HG02973 (cell line): ENCODE results near the gene EFCC1.
"Not testable (repeated sequence)": the region's sequence is repeated elsewhere in the genome, so short reads cannot be mapped to it uniquely, and the experiment has no call there.

ENCODE experiments used
- ATAC-seq: cut with Tn5 transposase; IDR thresholded peaks from one replicate; pipeline ENCODE4 v1.9.1; 2021; ENCODE audit warnings: moderate library complexity; ENCODE audit not compliant: unreplicated experiment

Gene EFCC1

DNA sequence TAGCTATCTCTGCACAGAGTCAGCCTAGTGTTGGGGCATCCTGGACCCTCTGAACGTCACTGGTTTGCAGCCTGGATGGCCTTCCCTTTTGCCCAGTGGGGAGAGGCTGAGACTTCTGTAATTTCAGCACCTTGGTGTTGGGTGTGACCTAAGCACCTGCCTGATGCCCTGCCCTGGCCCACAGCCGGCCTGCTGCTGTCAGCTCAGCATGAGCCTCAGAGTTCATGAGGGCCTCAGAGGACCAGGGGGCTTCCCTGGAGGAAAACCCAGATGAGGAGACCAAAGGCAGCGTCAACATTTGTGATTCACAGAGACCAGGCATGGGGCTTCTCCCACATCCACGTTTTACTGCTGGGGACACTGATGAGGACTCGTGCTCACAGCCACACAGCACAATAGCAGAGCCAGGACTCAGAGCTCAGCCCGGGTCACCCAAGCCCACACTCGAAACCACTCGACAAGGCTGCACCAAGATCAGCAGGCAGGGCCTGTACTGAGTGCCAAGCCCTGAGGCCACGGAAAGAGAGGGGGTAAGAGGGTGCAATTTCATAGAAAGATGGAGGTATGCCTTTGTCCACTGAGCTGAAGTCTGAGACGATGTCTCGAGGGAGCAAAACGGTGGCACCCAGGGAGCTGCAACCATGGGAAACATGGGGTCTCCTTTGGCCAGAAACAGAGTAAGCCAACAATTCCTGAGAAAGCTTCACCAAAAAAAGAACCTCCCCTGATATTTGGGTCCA, 49.6 kb downstream of the EFCC1 start:
- no peak for ATAC-seq

DNA sequence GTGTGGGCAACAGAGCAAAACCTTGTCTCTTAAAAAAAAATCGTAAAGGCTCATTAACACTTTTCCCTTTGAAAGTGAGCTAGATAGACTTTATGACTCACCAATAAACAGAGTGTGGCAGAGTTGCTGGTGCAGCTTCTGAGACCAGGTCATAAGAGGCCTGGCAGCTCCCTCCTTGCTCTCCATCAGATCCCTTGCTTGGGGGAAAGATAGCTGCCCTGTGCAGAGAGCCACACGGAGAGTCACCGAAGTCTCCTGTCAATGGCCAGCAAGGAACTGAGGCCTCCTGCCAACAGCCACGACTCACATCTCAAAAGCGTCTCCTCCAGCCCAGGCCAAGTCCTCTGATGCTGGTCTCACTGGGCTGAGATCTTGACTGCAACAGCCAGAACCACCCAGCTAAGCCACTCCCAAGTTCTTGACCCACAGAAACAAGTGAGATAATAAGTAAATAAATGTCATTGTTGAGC, 50.8 kb downstream of the EFCC1 start:
- no peak for ATAC-seq

DNA sequence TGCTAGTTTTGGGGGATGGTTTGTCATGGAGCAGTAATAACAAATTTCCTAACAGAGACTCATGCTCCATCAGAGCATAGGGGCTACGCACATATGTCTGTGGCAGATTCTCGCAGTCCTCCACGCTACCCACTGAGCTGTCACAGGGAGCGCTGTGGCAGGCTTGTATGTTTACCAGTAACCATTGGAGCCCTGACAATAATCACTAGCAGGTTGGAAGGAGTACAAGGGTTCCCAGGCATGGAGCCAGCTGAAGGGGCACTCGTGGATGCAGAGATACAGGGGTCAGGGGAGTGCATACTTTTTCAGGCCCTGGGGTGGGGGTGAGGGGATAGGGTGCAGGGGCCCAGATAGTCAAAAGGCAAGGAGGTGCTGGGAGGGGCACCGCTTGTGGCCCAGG, 51.6 kb downstream of the EFCC1 start:
- ATAC-seq, result no peak

DNA sequence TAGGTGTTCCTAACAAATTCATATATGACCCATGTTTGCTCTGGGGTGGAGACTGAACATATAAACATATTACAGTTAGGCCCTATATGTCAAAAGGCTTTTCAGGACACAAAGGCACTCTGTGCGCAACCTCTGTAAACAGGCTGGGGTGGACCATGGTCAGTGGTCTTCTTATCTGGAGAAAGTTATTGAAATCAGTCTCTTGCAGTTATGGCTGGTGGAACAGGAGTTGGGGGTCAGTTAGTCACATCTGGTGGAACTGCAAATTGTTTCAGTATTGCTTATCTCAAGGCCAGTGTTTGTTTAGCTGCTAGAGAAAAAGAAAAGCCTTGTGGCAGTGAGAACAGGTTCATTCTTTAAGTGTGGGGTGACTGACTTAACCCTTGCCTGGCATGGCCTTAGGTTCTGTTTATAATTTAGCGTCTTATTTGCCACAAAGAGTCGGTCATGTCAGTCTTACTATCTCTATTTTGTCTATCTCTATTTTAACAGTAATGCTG, 53.6 kb downstream of the EFCC1 start:
- ATAC-seq, result no peak

DNA sequence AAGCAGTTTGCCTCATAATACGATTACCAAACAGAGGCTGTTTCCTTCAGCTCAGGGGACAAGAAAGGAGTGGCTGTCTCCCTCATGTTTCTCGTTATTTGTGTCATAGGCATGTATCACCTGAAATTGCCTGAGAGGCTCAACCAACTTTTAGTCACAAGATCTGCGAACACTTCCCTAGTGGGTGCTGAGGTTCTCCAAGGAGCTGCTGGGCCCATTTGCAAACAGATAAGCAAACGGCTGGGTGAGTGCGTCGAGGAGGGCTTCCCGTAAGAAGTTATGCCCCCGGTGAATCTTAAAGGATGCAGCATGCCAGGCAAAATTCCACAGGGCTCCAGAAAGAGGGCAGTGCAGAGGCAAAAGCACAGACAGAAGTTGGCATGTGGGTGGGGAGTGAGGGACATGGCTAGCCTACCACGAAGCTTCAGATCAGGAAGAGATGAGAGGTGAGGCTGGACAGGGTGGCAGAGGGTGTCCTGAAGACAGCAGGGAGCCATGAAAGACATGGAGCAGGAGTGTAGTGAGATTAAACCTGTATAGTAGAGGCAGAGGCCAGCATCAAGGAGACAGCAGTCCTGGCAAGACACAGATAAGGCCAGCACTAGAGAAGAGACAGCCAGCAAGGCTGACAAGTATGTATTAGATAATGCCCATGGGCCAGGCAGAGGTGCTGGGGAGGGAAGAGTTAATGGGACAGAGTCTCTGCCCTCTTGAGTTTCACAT, 55.5 kb downstream of the EFCC1 start:
- no peak for ATAC-seq

DNA sequence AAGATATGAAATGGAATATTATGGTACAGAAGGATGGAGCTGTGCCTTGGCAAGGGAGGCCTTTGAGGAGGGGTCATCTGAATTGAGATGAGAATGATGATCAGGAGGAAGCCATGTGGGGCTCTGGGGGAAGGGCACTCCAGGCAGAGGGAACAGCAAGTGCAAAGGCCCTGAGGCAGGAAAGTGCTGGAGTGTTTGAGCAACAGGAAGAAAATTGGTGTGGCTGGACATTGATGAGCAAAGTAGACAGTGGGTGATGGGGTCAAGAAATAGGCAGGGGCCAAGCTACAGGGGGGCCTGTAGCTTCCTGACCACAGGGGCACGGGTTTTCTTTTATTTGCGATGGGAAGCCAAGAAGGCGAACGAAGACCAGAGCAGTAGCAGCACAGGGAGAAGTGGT, 56.1 kb downstream of the EFCC1 start:
- ATAC-seq, result no peak

DNA sequence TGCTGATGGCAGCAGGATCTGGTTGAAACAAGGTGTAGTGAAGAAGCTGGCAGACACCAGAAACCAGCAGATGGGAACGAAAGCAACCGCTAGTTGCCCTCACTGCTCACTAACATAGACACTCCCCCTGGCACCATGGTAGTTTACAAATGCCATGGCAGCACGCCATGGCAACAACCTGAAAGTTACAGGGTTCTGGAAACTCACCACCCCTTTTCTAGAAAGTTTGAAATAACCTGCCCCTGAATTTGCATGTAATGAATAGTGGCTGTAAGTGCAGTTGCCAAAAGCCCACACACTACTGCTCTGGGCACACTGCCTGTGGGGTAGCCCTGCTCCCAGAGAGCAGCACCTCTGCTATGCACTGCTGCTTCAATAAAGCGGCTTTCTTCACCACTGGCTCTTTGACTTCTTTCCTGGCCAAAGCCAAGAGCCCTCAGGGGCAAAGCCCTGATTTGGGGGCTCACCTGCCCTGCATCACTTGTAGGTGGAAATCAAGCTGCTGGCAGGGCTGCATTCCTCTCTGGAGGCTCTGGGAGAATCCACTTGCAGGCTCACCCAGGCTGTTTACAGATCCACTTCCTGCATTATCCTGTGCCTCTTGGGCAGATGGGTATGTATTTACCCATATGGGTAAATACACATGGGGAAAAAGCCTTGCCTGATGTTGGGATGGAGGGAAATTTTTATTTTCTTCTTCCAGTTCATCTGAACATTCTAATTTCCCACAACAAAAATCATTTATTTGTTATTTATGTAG, 57.5 kb downstream of the EFCC1 start:
- ATAC-seq, result no peak

DNA sequence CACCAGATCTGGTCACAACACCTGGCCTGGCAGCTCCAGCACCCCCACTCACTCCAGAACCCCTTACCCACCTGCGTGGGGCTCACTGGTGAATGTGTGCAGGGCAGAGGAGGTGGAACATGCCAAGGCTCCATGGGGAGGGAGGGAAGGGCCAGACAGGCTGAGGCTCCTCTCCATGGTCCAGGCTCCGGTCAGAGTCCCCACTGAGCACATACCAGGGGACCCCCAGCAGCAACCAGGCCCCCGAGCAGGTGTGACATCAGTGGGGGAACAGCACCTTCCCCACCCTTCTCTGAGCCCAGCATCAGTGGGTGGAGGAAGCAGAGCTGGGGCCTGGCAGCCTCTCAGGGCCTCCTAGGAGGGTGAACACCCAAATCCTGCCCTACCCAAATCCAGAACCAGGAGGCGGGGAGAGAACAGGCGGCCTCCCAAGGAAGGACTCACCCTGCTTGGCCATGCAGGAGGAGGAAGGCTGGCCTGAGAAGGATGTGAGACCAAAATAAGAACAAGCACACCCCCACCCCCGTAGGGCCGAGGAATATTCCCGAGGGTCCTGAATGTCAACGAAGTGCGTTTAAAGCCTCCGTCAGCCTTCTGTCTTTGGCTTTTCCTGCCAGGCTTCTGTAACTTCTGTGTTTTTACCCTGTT, 58.3 kb downstream of the EFCC1 start:
- ATAC-seq, result no peak

DNA sequence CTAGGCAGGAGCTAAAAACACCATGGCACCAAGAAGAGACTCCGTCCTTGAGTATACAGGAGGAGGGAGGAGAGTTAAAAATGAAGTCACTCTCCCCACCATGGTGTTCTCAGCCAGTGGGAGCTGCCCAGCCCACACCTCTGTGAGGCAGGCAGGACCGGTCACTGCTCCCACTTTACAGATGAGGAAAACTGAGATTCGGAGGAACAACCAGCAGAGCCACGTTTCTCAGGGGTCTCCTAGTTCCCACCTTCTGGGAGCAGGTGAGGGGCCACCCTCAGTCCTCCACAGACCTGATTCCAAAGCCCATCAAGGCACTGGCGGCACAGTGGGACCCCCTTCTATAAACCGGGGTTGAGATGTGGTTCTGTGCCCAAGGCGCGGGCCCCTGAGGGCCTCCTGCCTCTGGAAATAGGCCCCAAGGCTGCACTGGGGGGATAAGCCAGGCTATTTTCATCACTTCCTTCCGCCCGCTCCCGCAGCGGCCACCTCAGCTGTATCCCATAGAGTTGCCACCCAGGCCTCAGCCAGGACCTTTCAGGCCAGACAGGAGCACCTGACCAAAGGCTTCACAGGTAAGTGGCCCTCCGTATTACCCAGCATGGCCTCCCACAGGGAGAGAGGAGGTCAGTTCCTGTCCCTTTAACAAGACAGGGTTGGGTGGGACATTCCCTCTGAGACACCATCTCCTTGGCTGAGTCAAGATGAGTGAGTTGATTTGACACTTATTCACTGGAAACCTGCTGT, 59.3 kb downstream of the EFCC1 start, which contains the start of gene GP9:
TSS of gene GP9 (plus strand) at position 504 of the 747 bp plus-strand sequence. CDS start 961 bp downstream, outside the sequence.
- no peak for ATAC-seq

DNA sequence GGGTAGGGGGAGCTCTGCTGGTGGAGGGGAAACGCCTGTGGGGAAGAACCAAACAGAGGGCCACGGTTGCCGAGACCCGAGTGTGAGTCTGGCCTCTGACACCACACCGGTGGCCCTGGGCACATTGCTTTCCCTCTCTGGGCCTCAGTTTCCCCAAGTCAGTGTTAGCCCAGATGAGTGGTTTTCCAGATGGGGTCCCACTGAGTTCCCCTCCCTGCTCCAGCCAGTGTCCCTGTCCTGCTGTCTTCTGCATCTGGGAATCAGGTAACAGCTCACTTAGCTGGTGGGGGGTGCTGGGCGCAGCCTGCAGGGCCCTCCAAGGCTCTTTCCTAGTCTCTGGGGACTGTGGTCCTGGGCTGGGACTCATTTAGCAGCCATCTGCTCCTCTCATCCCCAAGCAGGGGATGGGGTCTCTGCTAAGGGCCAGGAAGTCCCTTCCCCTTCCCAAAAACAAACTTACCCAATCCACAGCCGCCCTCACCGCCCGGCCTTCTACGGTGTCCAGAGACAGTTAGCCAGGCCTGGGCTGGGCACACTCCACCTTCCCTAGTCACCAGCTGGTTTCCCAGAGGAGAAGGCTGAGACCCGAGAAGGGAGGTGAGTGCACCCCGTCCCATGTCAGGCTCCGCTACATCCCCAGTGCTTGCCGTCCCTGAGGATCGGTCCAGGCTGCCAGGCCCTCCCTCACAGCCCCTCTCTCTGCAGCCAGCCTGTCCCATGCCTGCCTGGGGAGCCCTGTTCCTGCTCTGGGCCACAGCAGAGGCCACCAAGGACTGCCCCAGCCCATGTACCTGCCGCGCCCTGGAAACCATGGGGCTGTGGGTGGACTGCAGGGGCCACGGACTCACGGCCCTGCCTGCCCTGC, 60.2 kb downstream of the EFCC1 start:
- no peak for ATAC-seq

DNA sequence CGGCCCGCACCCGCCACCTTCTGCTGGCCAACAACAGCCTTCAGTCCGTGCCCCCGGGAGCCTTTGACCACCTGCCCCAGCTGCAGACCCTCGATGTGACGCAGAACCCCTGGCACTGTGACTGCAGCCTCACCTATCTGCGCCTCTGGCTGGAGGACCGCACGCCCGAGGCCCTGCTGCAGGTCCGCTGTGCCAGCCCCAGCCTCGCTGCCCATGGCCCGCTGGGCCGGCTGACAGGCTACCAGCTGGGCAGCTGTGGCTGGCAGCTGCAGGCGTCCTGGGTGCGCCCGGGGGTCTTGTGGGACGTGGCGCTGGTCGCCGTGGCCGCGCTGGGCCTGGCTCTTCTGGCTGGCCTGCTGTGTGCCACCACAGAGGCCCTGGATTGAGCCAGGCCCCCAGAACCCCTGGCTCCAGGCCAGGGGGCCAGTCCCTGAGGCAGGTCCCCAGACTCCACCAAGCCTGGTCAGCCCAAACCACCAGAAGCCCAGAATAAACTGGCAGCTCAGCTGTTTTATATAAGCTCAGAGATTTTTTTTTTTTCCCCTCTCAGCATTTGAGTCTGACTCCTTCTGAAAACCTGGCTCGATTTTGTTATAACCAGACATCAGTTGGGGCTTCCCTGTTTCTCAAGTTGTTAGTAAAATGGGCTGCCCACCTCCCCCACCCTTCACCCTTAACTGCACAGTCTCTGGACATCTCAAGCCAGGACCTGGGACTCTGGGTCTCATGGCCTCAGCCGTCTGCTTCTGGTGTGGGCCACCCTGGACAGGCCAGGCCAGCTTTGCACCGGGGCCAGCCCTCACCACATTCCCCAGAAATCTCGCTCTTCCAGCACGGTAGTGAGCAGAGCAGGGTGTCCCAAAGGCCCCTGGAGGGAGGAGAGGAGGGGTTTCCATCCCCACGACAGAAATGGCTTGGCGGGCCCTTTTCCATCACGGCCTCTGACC, 61.1 kb downstream of the EFCC1 start:
- no peak for ATAC-seq

DNA sequence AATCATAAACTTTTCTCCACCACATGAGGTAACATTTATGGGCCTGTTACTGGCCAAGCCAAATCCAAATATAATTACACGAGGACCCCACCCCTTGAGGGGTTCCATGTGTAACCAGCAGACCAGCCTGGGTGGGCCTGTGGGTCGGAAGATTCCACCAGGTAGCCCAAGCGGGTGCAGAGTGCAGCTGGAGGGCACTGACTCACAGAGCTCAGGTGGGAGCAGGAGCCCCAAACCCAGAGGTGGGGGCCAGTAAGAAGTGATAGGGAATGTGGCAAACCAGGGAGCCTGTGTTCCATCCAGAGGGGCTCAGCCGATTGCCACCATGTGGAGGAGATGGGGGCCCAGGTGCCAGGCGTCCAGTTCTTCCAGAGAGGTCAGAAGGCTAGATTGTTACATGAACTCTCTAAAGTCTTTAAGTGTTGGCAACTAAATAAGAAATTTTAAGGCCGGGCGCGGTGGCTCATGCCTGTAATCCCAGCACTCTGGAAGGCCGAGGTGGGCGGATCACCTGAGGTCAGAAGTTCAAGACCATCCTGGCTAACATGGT, 62.1 kb downstream of the EFCC1 start:
- no peak for ATAC-seq

DNA sequence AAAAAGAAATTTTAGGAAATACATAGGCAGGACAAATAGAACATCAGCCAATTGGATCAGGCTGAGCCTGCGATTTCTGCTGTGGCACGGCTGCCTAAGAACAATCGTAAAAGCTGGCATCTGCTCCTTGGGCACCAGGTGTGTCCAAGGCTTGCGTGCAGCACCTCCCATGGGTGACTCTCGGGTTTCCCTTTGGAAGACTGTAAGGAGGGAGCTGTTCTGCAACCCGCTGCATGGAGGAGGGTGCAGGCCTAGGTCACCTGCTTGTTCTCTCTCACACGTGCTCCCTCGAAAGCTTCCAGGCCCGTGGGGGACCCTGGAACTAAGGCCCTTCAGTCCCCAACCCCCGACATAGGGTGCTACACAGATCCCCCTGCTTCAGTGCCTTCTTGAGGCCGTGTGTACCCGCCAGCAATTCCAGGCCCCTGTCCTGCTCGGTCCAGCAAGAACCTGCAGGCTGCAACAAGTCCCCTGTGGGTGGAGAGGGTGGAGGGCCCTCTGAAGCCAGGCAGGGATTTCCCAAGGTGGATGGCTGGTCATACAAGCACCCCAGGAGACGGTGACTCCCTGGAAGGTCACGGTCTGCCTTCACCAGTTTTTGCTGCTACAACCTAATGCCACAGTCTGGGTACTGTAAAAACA, 62.9 kb downstream of the EFCC1 start:
- ATAC-seq, result no peak

DNA sequence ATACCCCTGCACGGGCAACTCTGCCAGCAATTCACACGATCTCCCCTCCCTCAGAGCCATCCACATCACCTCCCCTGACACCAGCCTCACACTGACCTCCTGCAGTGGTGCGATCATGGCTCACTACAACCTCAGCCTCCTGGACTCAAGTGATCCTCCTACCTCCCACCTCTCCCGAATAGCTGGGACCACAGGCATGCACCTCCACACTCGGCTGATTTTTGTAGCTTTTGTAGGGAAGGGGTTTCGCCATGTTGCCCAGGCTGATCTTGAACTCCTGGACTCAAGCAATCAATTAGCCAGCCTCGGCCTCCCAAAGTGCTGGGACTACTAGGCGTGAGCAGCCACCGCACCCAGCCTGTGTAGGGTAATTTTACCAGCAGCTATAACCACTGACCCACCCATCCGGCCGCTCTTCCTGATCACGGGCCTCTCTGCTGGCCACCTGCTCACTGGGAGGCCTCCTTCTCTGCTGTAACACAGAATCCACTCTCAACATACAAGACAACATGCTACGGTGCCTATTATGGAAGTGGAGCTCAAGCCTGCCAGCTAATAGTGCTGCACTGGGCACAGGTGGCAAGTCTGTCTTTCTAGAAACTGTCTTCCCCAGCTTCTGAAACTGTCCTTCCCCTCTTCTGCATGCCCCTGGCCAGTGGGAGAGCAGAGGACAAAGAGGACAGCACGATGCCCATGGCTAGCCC, 64.1 kb downstream of the EFCC1 start:
- ATAC-seq, result no peak

DNA sequence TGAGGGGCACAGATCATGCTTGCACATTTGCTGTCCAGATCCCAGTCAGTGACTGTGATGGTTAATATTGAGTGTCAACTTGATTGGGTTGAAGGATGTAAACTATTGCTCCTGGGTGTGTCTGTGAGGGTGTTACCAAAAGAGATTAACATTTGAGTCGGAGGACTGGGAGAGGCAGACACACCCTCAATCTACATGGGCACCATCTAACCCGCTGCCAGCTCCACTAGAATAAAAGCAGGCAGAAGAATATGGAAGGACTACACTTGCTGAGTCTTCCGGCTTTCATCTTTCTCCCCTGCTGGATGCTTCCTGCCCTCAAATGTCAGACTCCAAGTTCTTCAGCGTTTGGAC, 64.6 kb downstream of the EFCC1 start:
- no peak for ATAC-seq

DNA sequence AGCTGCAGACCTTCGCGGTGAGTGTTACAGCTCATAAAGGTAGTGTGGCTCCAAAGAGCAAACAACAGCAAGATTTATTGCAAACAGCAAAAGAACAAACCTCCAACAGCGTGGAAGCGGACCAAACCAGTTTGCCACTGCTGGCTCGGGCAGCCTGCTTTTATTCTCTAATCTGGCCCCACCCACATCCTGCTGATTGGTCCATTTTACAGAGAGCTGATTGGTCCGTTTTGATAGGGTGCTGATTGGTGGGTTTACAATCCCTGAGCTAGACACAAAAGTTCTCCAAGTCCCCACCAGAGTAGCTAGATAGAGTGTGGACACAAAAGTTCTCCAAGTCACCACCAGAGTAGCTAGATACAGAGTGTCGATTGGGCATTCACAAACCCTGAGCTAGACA, 66.6 kb downstream of the EFCC1 start:
- ATAC-seq, result not testable (repeated sequence)
